OCI-LY7 (cell line): ENCODE data around the gene NGEF. TPM values are rescaled to one million over a fixed set of nuclear protein-coding genes. Genes with fewer than 3 reads are reported as not detected.

Experiments used
- BruUV-seq: library from RNA; stranded (reverse); fragments of 400-500 nt; replicated peaks from 2 replicates; lab custom pipeline; 2021; lab: Mats Ljungman, UMichigan
- CTCF ChIA-PET: fragments of 300-600 bp; sonication (Branson Sonifier 250); formaldehyde crosslinking; loops from one replicate; lab custom pipeline; 2022; ENCODE audit warnings: antibody characterized with exemption; ENCODE audit not compliant: unreplicated experiment; lab: Charles Lee
- POLR2A ChIA-PET: fragments of 300-600 bp; sonication (Branson Sonifier 250); formaldehyde crosslinking; loops from one replicate; lab custom pipeline; 2022; ENCODE audit warnings: antibody characterized with exemption; lab: Charles Lee
- DNase-seq: peaks from one replicate; pipeline ENCODE4 v3.0.0-alpha.2; 2015; ENCODE audit warnings: low spot score
- H2AFZ ChIP-seq: fragments of 200-600 bp; sonication (generic), shearing (Covaris generic); 2 replicates; pipeline ENCODE4 v1.6.1; 2014; ENCODE audit warnings: mild to moderate bottlenecking, antibody characterized with exemption, low read length, moderate library complexity
- H3K27ac ChIP-seq: fragments of 200-600 bp; sonication (generic); 2 replicates; pipeline ENCODE4 v1.5.1; 2014; ENCODE audit warnings: mixed run types, low read depth, mild to moderate bottlenecking, moderate library complexity, low read length, inconsistent platforms; ENCODE audit not compliant: poor library complexity, severe bottlenecking
- H3K36me3 ChIP-seq: fragments of 200-600 bp; sonication (generic); 2 replicates; pipeline ENCODE4 v1.6.1; 2014; ENCODE audit warnings: mild to moderate bottlenecking, antibody characterized with exemption, low read length, moderate library complexity, mixed read lengths; ENCODE audit not compliant: insufficient read depth
- H3K4me1 ChIP-seq: fragments of 200-600 bp; sonication (generic); 2 replicates; pipeline ENCODE4 v1.5.1; 2014; ENCODE audit warnings: mild to moderate bottlenecking, low read length; ENCODE audit not compliant: insufficient read depth, poor library complexity, severe bottlenecking
- H3K4me2 ChIP-seq: fragments of 200-600 bp; sonication (generic); 2 replicates; pipeline ENCODE4 v1.6.1; 2014; ENCODE audit warnings: mild to moderate bottlenecking, low read length
- H3K4me3 ChIP-seq: fragments of 200-600 bp; sonication (generic); 2 replicates; pipeline ENCODE4 v1.5.1; 2014; ENCODE audit warnings: mild to moderate bottlenecking, low read depth, low read length; ENCODE audit not compliant: poor library complexity, severe bottlenecking
- H3K79me2 ChIP-seq: fragments of 200-600 bp; sonication (generic); 2 replicates; pipeline ENCODE4 v1.6.1; 2016; ENCODE audit warnings: low read depth, mild to moderate bottlenecking, low read length, moderate library complexity, mixed read lengths; ENCODE audit not compliant: insufficient read depth
- H3K9me2 ChIP-seq: fragments of 200-600 bp; sonication (generic); 2 replicates; pipeline ENCODE4 v1.6.1; 2016; ENCODE audit warnings: mild to moderate bottlenecking, low read length, mixed read lengths; ENCODE audit not compliant: insufficient read depth
- H3K9me3 ChIP-seq: fragments of 200-600 bp; sonication (generic); 2 replicates; pipeline ENCODE4 v1.6.1; 2014; ENCODE audit warnings: mild to moderate bottlenecking, mixed run types, low read length, mixed read lengths
- H4K20me1 ChIP-seq: fragments of 200-600 bp; sonication (generic); 2 replicates; pipeline ENCODE4 v1.6.1; 2014; ENCODE audit warnings: mild to moderate bottlenecking, antibody characterized with exemption, low read length, moderate library complexity, mixed read lengths; ENCODE audit not compliant: insufficient read depth
- EZH2phosphoT487 ChIP-seq: fragments of 200-600 bp; sonication (generic); IDR thresholded peaks from 2 replicates; pipeline ENCODE4 v1.6.1; 2018; ENCODE audit warnings: low read depth, borderline replicate concordance, mild to moderate bottlenecking, mixed run types, antibody characterized with exemption, low read length, moderate library complexity, mixed read lengths
- intact Hi-C: fragments of 100-400 bp; cut with micrococcal nuclease; formaldehyde crosslinking; loops from one replicate; pipeline ENCODE4 v1.10.0; 2022; ENCODE audit not compliant: unreplicated experiment
- total RNA-seq, 2 experiments: library from RNA; depleted of rRNA in 1 of 2; stranded (reverse); fragments of >200 nt in 1 of 2; shearing (Covaris generic) in 1 of 2; gene quantifications; 2 replicates each; pipeline ENCODE4 v1.2.3, GENCODE V29; 2014 to 2022
- TF ChIP-seq, protein P1 (sequence below): fragments of 200-600 bp; sonication (generic); conservative IDR thresholded peaks from 2 replicates; pipeline ENCODE4 v1.5.1; 2014; ENCODE audit warnings: mild to moderate bottlenecking, antibody characterized with exemption, low read length, moderate library complexity, mixed read lengths

Gene NGEF
- total RNA-seq, 2 experiments from 2014 or later = 0.82 TPM; not detected in 1

DNA sequence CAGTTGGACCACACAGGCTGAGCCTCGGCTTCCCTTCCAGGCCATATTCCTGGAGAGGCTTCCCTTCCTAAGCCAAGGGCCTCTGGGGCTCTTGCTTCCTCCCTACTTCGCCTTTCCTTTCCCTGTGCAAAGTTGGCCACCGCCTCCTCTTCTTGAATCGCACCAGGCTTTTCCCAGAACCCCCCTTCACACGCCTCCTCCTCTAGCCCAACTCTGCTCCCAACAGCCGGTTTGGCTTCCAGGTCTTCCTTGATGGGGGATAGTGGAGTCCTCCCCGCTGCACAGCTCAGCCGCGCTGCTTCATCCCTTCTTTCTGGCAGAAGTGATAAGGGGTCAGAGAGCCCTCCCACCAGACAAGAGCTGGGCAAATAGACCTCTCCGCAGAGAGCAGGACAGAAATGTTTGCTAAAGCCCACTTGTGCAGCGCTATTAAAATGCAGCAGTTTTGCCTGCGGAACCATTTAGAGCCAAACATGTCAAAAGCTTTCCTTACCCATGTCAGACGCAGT is 86.6 kb downstream of the NGEF start:
- H3K9me3 ChIP-seq = no peaks in the 10 kb centered on the region
- no TSS peak for BruUV-seq
- no peak overlapping the region for H3K4me3 ChIP-seq
- TF ChIP-seq EZH2phosphoT487 = no peak
- TF ChIP-seq, protein P1, sequence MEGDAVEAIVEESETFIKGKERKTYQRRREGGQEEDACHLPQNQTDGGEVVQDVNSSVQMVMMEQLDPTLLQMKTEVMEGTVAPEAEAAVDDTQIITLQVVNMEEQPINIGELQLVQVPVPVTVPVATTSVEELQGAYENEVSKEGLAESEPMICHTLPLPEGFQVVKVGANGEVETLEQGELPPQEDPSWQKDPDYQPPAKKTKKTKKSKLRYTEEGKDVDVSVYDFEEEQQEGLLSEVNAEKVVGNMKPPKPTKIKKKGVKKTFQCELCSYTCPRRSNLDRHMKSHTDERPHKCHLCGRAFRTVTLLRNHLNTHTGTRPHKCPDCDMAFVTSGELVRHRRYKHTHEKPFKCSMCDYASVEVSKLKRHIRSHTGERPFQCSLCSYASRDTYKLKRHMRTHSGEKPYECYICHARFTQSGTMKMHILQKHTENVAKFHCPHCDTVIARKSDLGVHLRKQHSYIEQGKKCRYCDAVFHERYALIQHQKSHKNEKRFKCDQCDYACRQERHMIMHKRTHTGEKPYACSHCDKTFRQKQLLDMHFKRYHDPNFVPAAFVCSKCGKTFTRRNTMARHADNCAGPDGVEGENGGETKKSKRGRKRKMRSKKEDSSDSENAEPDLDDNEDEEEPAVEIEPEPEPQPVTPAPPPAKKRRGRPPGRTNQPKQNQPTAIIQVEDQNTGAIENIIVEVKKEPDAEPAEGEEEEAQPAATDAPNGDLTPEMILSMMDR = no peak
- DNase-seq = no peak
- ChIA-PET CTCF (no interaction called here), POLR2A (interaction anchor here (0.6 kb wide), 1 partner anchor 54 kb away, joined by 3 read pairs; no protein-coding TSS in a partner anchor)
- H3K9me2 ChIP-seq = no peaks in the 10 kb centered on the region
- no peak overlapping the region for H2AFZ ChIP-seq
- H4K20me1 ChIP-seq = no peaks in the 10 kb centered on the region
- no peak overlapping the region for H3K4me2 ChIP-seq
- intact Hi-C loops = no loop called here
- no peaks in the 10 kb centered on the region for H3K79me2 ChIP-seq
- no peaks in the 10 kb centered on the region for H3K4me1 ChIP-seq
- H3K36me3 ChIP-seq = no peaks in the 10 kb centered on the region
- no peak overlapping the region for H3K27ac ChIP-seq

DNA sequence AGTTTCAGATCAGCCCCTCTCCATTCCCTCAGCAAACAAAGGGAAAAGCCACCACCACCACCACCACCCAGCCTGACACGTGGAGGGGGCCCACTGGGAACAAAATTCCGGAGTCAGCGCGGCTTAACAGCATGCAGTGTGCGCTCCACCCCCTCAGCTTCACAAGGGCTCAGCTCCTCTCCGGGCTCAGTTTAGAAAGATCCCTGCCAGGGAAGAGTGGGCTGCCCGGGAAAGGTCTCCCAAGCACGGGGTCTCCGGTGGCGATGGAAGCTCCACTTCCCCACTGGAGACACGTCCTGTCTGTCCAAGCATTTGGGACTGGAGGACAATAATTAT is 87.3 kb downstream of the NGEF start:
- CTCF ChIA-PET = no interaction called here
- TF ChIP-seq EZH2phosphoT487 = no peak
- TF ChIP-seq, protein P1 = no peak
- no TSS peak for BruUV-seq

DNA sequence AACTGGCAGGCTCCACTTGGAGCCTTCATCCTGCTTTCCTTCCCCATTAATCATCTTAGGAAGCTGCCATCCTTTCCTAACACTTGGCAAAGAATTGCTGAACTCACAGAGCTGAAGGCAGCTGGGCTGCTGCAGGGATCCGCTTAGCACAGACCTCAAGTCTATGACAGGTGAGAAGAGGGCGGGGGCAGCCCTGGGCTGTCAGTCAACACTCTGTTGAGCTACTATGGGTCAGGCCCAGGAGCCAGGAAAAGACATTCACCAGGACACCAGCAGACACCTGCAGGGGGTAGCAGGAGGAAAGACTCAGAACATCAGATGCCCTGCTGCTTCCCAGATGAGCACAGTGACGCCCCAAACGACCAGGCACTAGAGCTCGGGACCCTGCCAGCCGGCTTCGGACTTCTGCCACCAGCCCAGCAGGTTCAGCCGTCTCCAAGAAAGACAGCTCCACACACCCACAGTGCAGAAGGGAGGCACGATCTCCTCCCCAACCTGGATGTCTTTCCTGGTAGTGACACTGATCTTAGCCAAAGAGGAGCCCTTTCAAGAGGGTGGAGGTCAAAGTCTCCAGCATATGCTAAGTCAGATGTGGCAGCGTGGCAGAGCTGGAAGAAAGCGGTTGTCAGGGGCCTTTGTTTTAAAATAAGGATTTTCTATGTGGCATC is 87.8 kb downstream of the NGEF start:
- H3K27ac ChIP-seq = no peak overlapping the region
- ChIA-PET POLR2A (no interaction called here), CTCF (no interaction called here)
- no TSS peak for BruUV-seq
- H3K4me2 ChIP-seq = no peak overlapping the region
- TF ChIP-seq, protein P1 = no peak
- TF ChIP-seq EZH2phosphoT487 = no peak
- H3K4me1 ChIP-seq = no peaks in the 10 kb centered on the region
- H3K9me3 ChIP-seq = no peaks in the 10 kb centered on the region
- no peaks in the 10 kb centered on the region for H3K36me3 ChIP-seq
- H3K79me2 ChIP-seq = no peaks in the 10 kb centered on the region
- H2AFZ ChIP-seq = no peak overlapping the region
- H4K20me1 ChIP-seq = no peaks in the 10 kb centered on the region
- intact Hi-C loops = no loop called here
- H3K9me2 ChIP-seq = no peaks in the 10 kb centered on the region
- H3K4me3 ChIP-seq = no peak overlapping the region
- DNase-seq = no peak

More for the DNA sequence above, 87.3 kb downstream of the NGEF start:
- H3K9me2 ChIP-seq = no peaks in the 10 kb centered on the region
- H3K4me2 ChIP-seq = no peak overlapping the region
- H3K27ac ChIP-seq = no peak overlapping the region
- no peaks in the 10 kb centered on the region for H3K36me3 ChIP-seq
- H3K4me1 ChIP-seq = no peaks in the 10 kb centered on the region
- DNase-seq = no peak
- no peaks in the 10 kb centered on the region for H3K9me3 ChIP-seq
- POLR2A ChIA-PET = interaction anchor here (0.6 kb wide), 1 partner anchor 55 kb away, joined by 3 read pairs; no protein-coding TSS in a partner anchor
- no peak overlapping the region for H3K4me3 ChIP-seq
- intact Hi-C loops = no loop called here
- H3K79me2 ChIP-seq = no peaks in the 10 kb centered on the region
- no peak overlapping the region for H2AFZ ChIP-seq
- H4K20me1 ChIP-seq = no peaks in the 10 kb centered on the region
